IMR-90 (cell line): ENCODE data around the gene NEDD4L.

Experiments used
- CEBPB ChIP-seq: IDR thresholded peaks from 2 replicates; pipeline ENCODE4 v1.6.1; 2012; ENCODE audit warnings: low read depth, low read length, improper control_type of control experiment
- NFE2L2 ChIP-seq: fragments of 150-350 bp; IDR thresholded peaks from 2 replicates; pipeline ENCODE4 v1.6.1; 2016; ENCODE audit warnings: low read depth, mild to moderate bottlenecking, low read length
- POLR2A ChIP-seq: IDR thresholded peaks from 2 replicates; pipeline ENCODE4 v1.6.1; 2012; ENCODE audit warnings: mild to moderate bottlenecking, low read depth, low read length
- TF ChIP-seq, protein P1 (sequence below): conservative IDR thresholded peaks from 2 replicates; pipeline ENCODE4 v1.5.1; 2012; ENCODE audit warnings: mild to moderate bottlenecking, low read depth, low read length, improper control_type of control experiment

GRCh38 chr18:58279504-58280175, 235.6 kb downstream of the NEDD4L start:
- TF ChIP-seq, protein P1, sequence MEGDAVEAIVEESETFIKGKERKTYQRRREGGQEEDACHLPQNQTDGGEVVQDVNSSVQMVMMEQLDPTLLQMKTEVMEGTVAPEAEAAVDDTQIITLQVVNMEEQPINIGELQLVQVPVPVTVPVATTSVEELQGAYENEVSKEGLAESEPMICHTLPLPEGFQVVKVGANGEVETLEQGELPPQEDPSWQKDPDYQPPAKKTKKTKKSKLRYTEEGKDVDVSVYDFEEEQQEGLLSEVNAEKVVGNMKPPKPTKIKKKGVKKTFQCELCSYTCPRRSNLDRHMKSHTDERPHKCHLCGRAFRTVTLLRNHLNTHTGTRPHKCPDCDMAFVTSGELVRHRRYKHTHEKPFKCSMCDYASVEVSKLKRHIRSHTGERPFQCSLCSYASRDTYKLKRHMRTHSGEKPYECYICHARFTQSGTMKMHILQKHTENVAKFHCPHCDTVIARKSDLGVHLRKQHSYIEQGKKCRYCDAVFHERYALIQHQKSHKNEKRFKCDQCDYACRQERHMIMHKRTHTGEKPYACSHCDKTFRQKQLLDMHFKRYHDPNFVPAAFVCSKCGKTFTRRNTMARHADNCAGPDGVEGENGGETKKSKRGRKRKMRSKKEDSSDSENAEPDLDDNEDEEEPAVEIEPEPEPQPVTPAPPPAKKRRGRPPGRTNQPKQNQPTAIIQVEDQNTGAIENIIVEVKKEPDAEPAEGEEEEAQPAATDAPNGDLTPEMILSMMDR, result no peak
- no peak for TF ChIP-seq CEBPB
- TF ChIP-seq NFE2L2, result no peak
- no peak for TF ChIP-seq POLR2A
